ENCODE results near the gene CMTM6.

Gene CMTM6

GRCh38 chr3:32483772-32484171 is 18.9 kb downstream of the CMTM6 start:
- Histone ChIP-seq H3K27me3 (ENCODE audit: insufficient read depth, low read length, poor library complexity, severe bottlenecking) (no peaks in the 10 kb centered on the region), H3K9me2 (replicated peaks; ENCODE audit: low read depth, low read length) (no peaks in the 10 kb centered on the region), H3K9me3 (ENCODE audit: insufficient read depth, low read depth, low read length) (no peaks in the 10 kb centered on the region), H2AFZ (ENCODE audit: low read length) (no peak overlapping the region), H3K4me1 (ENCODE audit: insufficient read depth, low read length, poor library complexity, severe bottlenecking) (peaks cover 2% of the 10 kb centered on the region), H3K79me2 (ENCODE audit: insufficient read depth, low read length) (no peaks in the 10 kb centered on the region; the same call in 1 of the 2 replicates), H3F3A (ENCODE audit: low read depth) (no peaks in the 10 kb centered on the region), H3K36me3 (ENCODE audit: insufficient read depth, low read length) (peaks cover 73% of the 10 kb centered on the region), H4K20me1 (ENCODE audit: insufficient read depth, low read length, poor library complexity, severe bottlenecking) (no peaks in the 10 kb centered on the region), H3K4me2 (ENCODE audit: low read depth, low read length, poor library complexity, severe bottlenecking) (no peak overlapping the region), H3K4me3 (ENCODE audit: low read length, poor library complexity, severe bottlenecking) (no peak overlapping the region), H3K9ac (ENCODE audit: low read depth, low read length, poor library complexity, severe bottlenecking) (no peak overlapping the region)
- TF ChIP-seq CTCF (conservative IDR thresholded peaks at IDR 0.05; ENCODE audit: low read length): no peak
- no peak for TF ChIP-seq EZH2phosphoT487 (IDR thresholded peaks at IDR 0.05; ENCODE audit: borderline replicate concordance)

- no peaks in the 10 kb centered on the region for H3K27me3 ChIP-seq (ENCODE audit: insufficient read depth, low read length, poor library complexity, severe bottlenecking)
- no peak overlapping the region for H3K4me3 ChIP-seq (ENCODE audit: low read length, poor library complexity, severe bottlenecking)
- no peak overlapping the region for H2AFZ ChIP-seq (ENCODE audit: low read length)
- no peaks in the 10 kb centered on the region for H3F3A ChIP-seq (ENCODE audit: low read depth)
- no peaks in the 10 kb centered on the region for H4K20me1 ChIP-seq (ENCODE audit: insufficient read depth, low read length, poor library complexity, severe bottlenecking)
- H3K9me2 ChIP-seq (replicated peaks; ENCODE audit: low read depth, low read length): no peaks in the 10 kb centered on the region
- no peaks in the 10 kb centered on the region; the same call in 1 of the 2 replicates for H3K79me2 ChIP-seq (ENCODE audit: insufficient read depth, low read length)
- H3K9me3 ChIP-seq (ENCODE audit: insufficient read depth, low read depth, low read length): no peaks in the 10 kb centered on the region
- TF ChIP-seq EZH2phosphoT487 (IDR thresholded peaks at IDR 0.05; ENCODE audit: borderline replicate concordance) (no peak), CTCF (conservative IDR thresholded peaks at IDR 0.05; ENCODE audit: low read length) (no peak)
- H3K4me1 ChIP-seq (ENCODE audit: insufficient read depth, low read length, poor library complexity, severe bottlenecking): peaks cover 2% of the 10 kb centered on the region
- peaks cover 66% of the 10 kb centered on the region for H3K36me3 ChIP-seq (ENCODE audit: insufficient read depth, low read length)
- H3K4me2 ChIP-seq (ENCODE audit: low read depth, low read length, poor library complexity, severe bottlenecking): no peak overlapping the region
- no peak overlapping the region for H3K9ac ChIP-seq (ENCODE audit: low read depth, low read length, poor library complexity, severe bottlenecking)
These were observed 20.0 kb downstream of the CMTM6 start for GRCh38 chr3:32482693-32483092.

GRCh38 chr3:32481791-32482631 is 20.6 kb downstream of the CMTM6 start:
- no peak overlapping the region for H3K9ac ChIP-seq (ENCODE audit: low read depth, low read length, poor library complexity, severe bottlenecking)
- H3K4me2 ChIP-seq (ENCODE audit: low read depth, low read length, poor library complexity, severe bottlenecking): no peak overlapping the region
- H3K9me3 ChIP-seq (ENCODE audit: insufficient read depth, low read depth, low read length): no peaks in the 10 kb centered on the region
- peaks cover 59% of the 10 kb centered on the region for H3K36me3 ChIP-seq (ENCODE audit: insufficient read depth, low read length)
- peaks cover 2% of the 10 kb centered on the region for H3K4me1 ChIP-seq (ENCODE audit: insufficient read depth, low read length, poor library complexity, severe bottlenecking)
- no peaks in the 10 kb centered on the region for H3K27me3 ChIP-seq (ENCODE audit: insufficient read depth, low read length, poor library complexity, severe bottlenecking)
- TF ChIP-seq EZH2phosphoT487 (IDR thresholded peaks at IDR 0.05; ENCODE audit: borderline replicate concordance) (no peak), CTCF (conservative IDR thresholded peaks at IDR 0.05; ENCODE audit: low read length) (no peak)
- H3K79me2 ChIP-seq (ENCODE audit: insufficient read depth, low read length): peaks cover 1% of the 10 kb centered on the region; the same call in 1 of the 2 replicates
- H3K9me2 ChIP-seq (replicated peaks; ENCODE audit: low read depth, low read length): no peaks in the 10 kb centered on the region
- no peak overlapping the region for H3K4me3 ChIP-seq (ENCODE audit: low read length, poor library complexity, severe bottlenecking)
- no peaks in the 10 kb centered on the region for H4K20me1 ChIP-seq (ENCODE audit: insufficient read depth, low read length, poor library complexity, severe bottlenecking)
- no peak overlapping the region for H2AFZ ChIP-seq (ENCODE audit: low read length)
- no peaks in the 10 kb centered on the region for H3F3A ChIP-seq (ENCODE audit: low read depth)
